Neuronal stem cell (in vitro differentiated cells): ENCODE measurements around the gene A4GALT.

Experiments
- DNase-seq: peaks from one replicate; pipeline ENCODE4 v3.0.0-alpha.2; 2013; ENCODE audit warnings: low spot score
- H2AFZ ChIP-seq: one replicate; pipeline ENCODE4 v1.6.1; 2013; ENCODE audit warnings: mild to moderate bottlenecking, low read length, inconsistent platforms
- H2AK5ac ChIP-seq: 2 replicates; pipeline ENCODE4 v1.6.1; 2013; ENCODE audit warnings: low read depth, mild to moderate bottlenecking, inconsistent platforms, low read length, moderate library complexity, mixed read lengths
- H2BK120ac ChIP-seq: 2 replicates; pipeline ENCODE4 v1.6.1; 2013; ENCODE audit warnings: low read depth, mild to moderate bottlenecking, inconsistent platforms, low read length, moderate library complexity, mixed read lengths
- H2BK12ac ChIP-seq: one replicate; pipeline ENCODE4 v1.6.1; 2013; ENCODE audit warnings: low read length, inconsistent platforms
- H2BK15ac ChIP-seq: 2 replicates; pipeline ENCODE4 v1.6.1; 2013; ENCODE audit warnings: mild to moderate bottlenecking, low read length, inconsistent platforms, mixed read lengths
- H2BK5ac ChIP-seq: one replicate; pipeline ENCODE4 v1.6.1; 2013; ENCODE audit warnings: inconsistent platforms, mild to moderate bottlenecking, low read length, moderate library complexity
- H3K14ac ChIP-seq: one replicate; pipeline ENCODE4 v1.6.1; 2013; ENCODE audit warnings: low read length, inconsistent platforms
- H3K18ac ChIP-seq: 2 replicates; pipeline ENCODE4 v1.6.1; 2013; ENCODE audit warnings: low read length, inconsistent platforms
- H3K23ac ChIP-seq: 2 replicates; pipeline ENCODE4 v1.6.1; 2013; ENCODE audit warnings: low read depth, mild to moderate bottlenecking, mixed read lengths, low read length, inconsistent platforms; ENCODE audit not compliant: poor library complexity
- H3K27ac ChIP-seq: replicated peaks from 3 replicates; pipeline ENCODE4 v1.5.1; 2013; ENCODE audit warnings: low read length, inconsistent platforms
- H3K27me3 ChIP-seq, 3 experiments: 2 replicates each; pipeline ENCODE4 v1.6.1; 2013; ENCODE audit warnings: low read length in 3 of 3, mild to moderate bottlenecking in 2 of 3, inconsistent platforms in 1 of 3, low read depth in 1 of 3, mixed read lengths in 1 of 3, moderate library complexity in 1 of 3; ENCODE audit not compliant: control insufficient read depth in 3 of 3, insufficient read depth in 3 of 3
- H3K36me3 ChIP-seq, 2 donors: replicated peaks in 1 of 2; 2 replicates each; pipeline ENCODE4 v1.6.1; 2013; ENCODE audit warnings: low read length in 2 of 2; ENCODE audit not compliant: control insufficient read depth in 2 of 2, insufficient read depth in 2 of 2
- H3K4ac ChIP-seq: 2 replicates; pipeline ENCODE4 v1.6.1; 2013; ENCODE audit warnings: inconsistent platforms, mild to moderate bottlenecking, low read length, moderate library complexity
- H3K4me1 ChIP-seq, 2 donors: 1 replicate in 1 of 2; 2 replicates in 1 of 2; pipeline ENCODE4 v1.6.1; 2013; ENCODE audit warnings: low read length in 2 of 2, low read depth in 1 of 2; ENCODE audit not compliant: control insufficient read depth in 2 of 2, insufficient read depth in 1 of 2
- H3K4me2 ChIP-seq: one replicate; pipeline ENCODE4 v1.6.1; 2013; ENCODE audit warnings: mild to moderate bottlenecking, low read length, inconsistent platforms; ENCODE audit not compliant: insufficient read depth, poor library complexity, severe bottlenecking
- H3K4me3 ChIP-seq, 2 donors: 2 replicates each; pipeline ENCODE4 v1.5.1; 2013; ENCODE audit warnings: low read length in 2 of 2, mild to moderate bottlenecking in 2 of 2, inconsistent platforms in 1 of 2, moderate library complexity in 1 of 2
- H3K79me1 ChIP-seq: one replicate; pipeline ENCODE4 v1.6.1; 2013; ENCODE audit warnings: low read depth, mild to moderate bottlenecking, inconsistent platforms, low read length, moderate library complexity
- H3K9ac ChIP-seq: one replicate; pipeline ENCODE4 v1.6.1; 2013; ENCODE audit warnings: mild to moderate bottlenecking, low read depth, low read length, inconsistent platforms; ENCODE audit not compliant: poor library complexity
- H3K9me3 ChIP-seq, 2 donors: replicated peaks in 1 of 2; 2 replicates each; pipeline versions ENCODE3 to v1.6.1; 2013; ENCODE audit warnings: low read length in 2 of 2, mild to moderate bottlenecking in 2 of 2, inconsistent platforms in 1 of 2, low read depth in 1 of 2, mixed read lengths in 1 of 2, moderate library complexity in 1 of 2; ENCODE audit not compliant: control insufficient read depth in 2 of 2, insufficient read depth in 1 of 2
- H4K8ac ChIP-seq: one replicate; pipeline ENCODE4 v1.6.1; 2013; ENCODE audit warnings: low read depth, mild to moderate bottlenecking, inconsistent platforms, low read length, moderate library complexity
- H4K91ac ChIP-seq: one replicate; pipeline ENCODE4 v1.6.1; 2013; ENCODE audit warnings: low read length, low read depth, mild to moderate bottlenecking, inconsistent platforms; ENCODE audit not compliant: poor library complexity
- whole genome bisulfite sequencing, 2 donors: extraction: QIAGEN DNeasy Blood & Tissue Kit; methylation state at CpG; one replicate each; pipeline ENCODE4 v1.1.7; 2013; ENCODE audit warnings: missing lambda C conversion rate in 2 of 2, mixed read lengths in 1 of 2; ENCODE audit not compliant: insufficient read length in 2 of 2, insufficient replicate concordance in 1 of 2; ENCODE audit errors: extremely low coverage in 2 of 2; 5-methylcytosine and 5-hydroxymethylcytosine counted together

The A4GALT gene

GRCh38 chr22:42704896-42705295 is 15.8 kb downstream of the A4GALT start:
- Histone ChIP-seq H3K4ac (no peak overlapping the region), H2BK5ac (no peak overlapping the region), H2AK5ac (no peak overlapping the region), H3K9me3 (peaks cover 0 to 4% of the 10 kb centered on the region in 2 donors), H3K4me3 (no peak overlapping the region), H3K18ac (no peak overlapping the region), H3K23ac (no peak overlapping the region), H4K8ac (no peak overlapping the region), H3K4me2 (no peak overlapping the region), H3K9ac (no peak overlapping the region), H2BK15ac (no peak overlapping the region), H3K27me3 (peaks cover 0 to 11% (median 0%) of the 10 kb centered on the region in 3 experiments), H3K79me1 (no peaks in the 10 kb centered on the region), H3K27ac (no peak overlapping the region), H3K36me3 (no peaks in the 10 kb centered on the region), H3K14ac (no peak overlapping the region), H3K4me1 (peaks cover 0 to 2% of the 10 kb centered on the region in 2 donors), H2AFZ (no peak overlapping the region), H4K91ac (no peak overlapping the region), H2BK120ac (no peak overlapping the region), H2BK12ac (no peak overlapping the region)
- no peak for DNase-seq
- no CpG with 5 or more reads among the region's 4 CpGs for WGBS, 2 donors

- H3K36me3 ChIP-seq, result no peaks in the 10 kb centered on the region
- no peaks in the 10 kb centered on the region for H3K9me3 ChIP-seq
- H2AFZ ChIP-seq, result no peak overlapping the region
- no peak overlapping the region for H3K9ac ChIP-seq
- DNase-seq, result no peak
- no peak overlapping the region for H3K4ac ChIP-seq
- no peak overlapping the region for H2BK12ac ChIP-seq
- no peak overlapping the region for H2BK120ac ChIP-seq
- H4K91ac ChIP-seq, result no peak overlapping the region
- peak overlapping the region; percentile 38 for H3K18ac ChIP-seq
- H2BK5ac ChIP-seq, result no peak overlapping the region
- no peak overlapping the region for H3K4me3 ChIP-seq
- H4K8ac ChIP-seq, result no peak overlapping the region
- no peak overlapping the region for H2AK5ac ChIP-seq
- H3K79me1 ChIP-seq, result no peaks in the 10 kb centered on the region
- no peak overlapping the region for H3K14ac ChIP-seq
- peaks cover 5 to 7% of the 10 kb centered on the region in 2 donors for H3K4me1 ChIP-seq
- no peak overlapping the region for H3K23ac ChIP-seq
- no peak overlapping the region for H3K27ac ChIP-seq
- no CpG with 5 or more reads among the region's 13 CpGs for WGBS, 2 donors
- H3K27me3 ChIP-seq, result peaks cover 0 to 15% (median 0%) of the 10 kb centered on the region in 3 experiments
- no peak overlapping the region for H3K4me2 ChIP-seq
- no peak overlapping the region for H2BK15ac ChIP-seq
These were observed 18.0 kb downstream of the A4GALT start for GRCh38 chr22:42702675-42703074.

GRCh38 chr22:42701694-42702093 is 19.0 kb downstream of the A4GALT start:
- H2BK15ac ChIP-seq, result peak overlapping the region; percentile 52
- WGBS, 2 donors, result no CpG with 5 or more reads among the region's 8 CpGs
- H4K91ac ChIP-seq, result no peak overlapping the region
- no peak overlapping the region for H3K14ac ChIP-seq
- H3K4ac ChIP-seq, result no peak overlapping the region
- DNase-seq, result no peak
- H3K18ac ChIP-seq, result no peak overlapping the region
- H3K23ac ChIP-seq, result no peak overlapping the region
- H3K4me1 ChIP-seq, result peaks cover 6 to 7% of the 10 kb centered on the region in 2 donors
- no peaks in the 10 kb centered on the region for H3K9me3 ChIP-seq
- no peak overlapping the region for H3K9ac ChIP-seq
- H3K4me3 ChIP-seq, result no peak overlapping the region
- H2AK5ac ChIP-seq, result no peak overlapping the region
- peak overlapping the region; percentile 85 for H2BK12ac ChIP-seq
- H2BK120ac ChIP-seq, result no peak overlapping the region
- H3K27me3 ChIP-seq, result peaks cover 0 to 15% (median 0%) of the 10 kb centered on the region in 3 experiments
- H3K4me2 ChIP-seq, result no peak overlapping the region
- no peaks in the 10 kb centered on the region for H3K36me3 ChIP-seq
- H2AFZ ChIP-seq, result no peak overlapping the region
- H2BK5ac ChIP-seq, result no peak overlapping the region
- no peaks in the 10 kb centered on the region for H3K79me1 ChIP-seq
- H4K8ac ChIP-seq, result no peak overlapping the region
- H3K27ac ChIP-seq, result no peak overlapping the region

- no peak overlapping the region for H3K9ac ChIP-seq
- H2AK5ac ChIP-seq, result peak overlapping the region; percentile 11
- no peak overlapping the region for H2BK15ac ChIP-seq
- no peak overlapping the region for H2AFZ ChIP-seq
- no peaks in the 10 kb centered on the region for H3K79me1 ChIP-seq
- H3K23ac ChIP-seq, result no peak overlapping the region
- H2BK12ac ChIP-seq, result no peak overlapping the region
- H3K14ac ChIP-seq, result no peak overlapping the region
- no peaks in the 10 kb centered on the region for H3K36me3 ChIP-seq
- H3K4me3 ChIP-seq, result no peak overlapping the region
- no peak for DNase-seq
- WGBS, 2 donors, result no CpG with 5 or more reads among the region's 6 CpGs
- H3K9me3 ChIP-seq, result no peaks in the 10 kb centered on the region
- no peak overlapping the region for H4K8ac ChIP-seq
- H3K4me2 ChIP-seq, result no peak overlapping the region
- peak overlapping the region; percentile 32 for H3K18ac ChIP-seq
- H2BK120ac ChIP-seq, result no peak overlapping the region
- H3K4ac ChIP-seq, result no peak overlapping the region
- H4K91ac ChIP-seq, result no peak overlapping the region
- peaks cover 6 to 7% of the 10 kb centered on the region in 2 donors for H3K4me1 ChIP-seq
- H3K27ac ChIP-seq, result no peak overlapping the region
- peaks cover 0 to 15% (median 0%) of the 10 kb centered on the region in 3 experiments for H3K27me3 ChIP-seq
- no peak overlapping the region for H2BK5ac ChIP-seq
These were observed 19.8 kb downstream of the A4GALT start for GRCh38 chr22:42700901-42701300.
